DMS79 (cell line): Measurements from ENCODE around the gene ZCCHC18.

Experiments used
- DNase-seq: peaks from one replicate; lab custom pipeline; 2025; lab: John Stamatoyannopoulos, UW

Gene ZCCHC18

DNA sequence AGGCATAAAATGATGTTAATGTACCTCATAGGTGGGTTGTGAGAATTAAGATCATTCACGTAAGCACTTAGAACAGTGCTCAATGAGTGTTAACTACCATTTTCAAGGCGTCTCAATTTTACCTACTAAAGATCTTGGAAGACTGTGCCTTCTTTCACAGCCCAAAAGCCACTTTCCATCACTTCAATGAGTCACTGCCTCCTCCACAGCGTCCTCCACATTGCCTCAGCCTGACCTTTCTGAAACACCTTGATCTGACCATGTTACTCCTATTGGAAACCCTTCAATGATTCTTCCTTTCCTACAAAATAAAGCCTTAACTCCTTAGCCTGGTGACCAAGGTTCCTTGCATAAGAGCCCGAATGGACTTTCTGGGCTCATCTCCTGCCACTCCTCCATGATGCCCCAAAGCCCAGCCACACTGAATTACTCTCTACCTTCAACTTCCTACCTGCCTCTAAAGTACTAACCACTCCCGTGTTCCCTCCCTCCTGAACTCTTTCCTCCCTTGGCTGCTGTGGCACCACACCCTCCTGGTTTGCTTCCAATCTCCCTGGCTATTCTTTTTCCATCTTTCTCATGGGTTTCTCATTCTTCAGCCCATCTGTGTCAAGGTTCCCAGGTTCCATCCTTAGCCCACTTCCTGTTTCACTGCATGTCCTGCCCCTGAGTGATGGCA lies 22.4 kb downstream of the ZCCHC18 start:
- no peak for DNase-seq

DNA sequence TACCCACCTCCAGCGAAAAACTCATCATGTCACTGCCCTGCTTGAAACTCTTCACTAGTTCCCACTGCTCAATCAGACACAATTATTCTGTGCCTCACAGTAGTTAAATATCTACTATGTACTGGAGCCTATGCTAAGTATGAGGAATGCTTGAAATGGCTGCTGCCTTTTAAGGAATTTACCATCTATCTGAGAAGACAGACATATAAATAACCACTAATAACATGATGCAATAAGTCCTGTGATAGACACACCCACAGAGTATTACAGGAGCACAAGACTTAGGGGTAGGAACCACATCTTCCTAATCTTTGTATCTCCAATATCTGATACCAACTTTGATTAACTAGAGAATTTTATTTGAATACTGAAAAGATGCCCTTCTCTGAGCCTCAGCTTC lies 23.4 kb downstream of the ZCCHC18 start:
- no peak for DNase-seq

DNA sequence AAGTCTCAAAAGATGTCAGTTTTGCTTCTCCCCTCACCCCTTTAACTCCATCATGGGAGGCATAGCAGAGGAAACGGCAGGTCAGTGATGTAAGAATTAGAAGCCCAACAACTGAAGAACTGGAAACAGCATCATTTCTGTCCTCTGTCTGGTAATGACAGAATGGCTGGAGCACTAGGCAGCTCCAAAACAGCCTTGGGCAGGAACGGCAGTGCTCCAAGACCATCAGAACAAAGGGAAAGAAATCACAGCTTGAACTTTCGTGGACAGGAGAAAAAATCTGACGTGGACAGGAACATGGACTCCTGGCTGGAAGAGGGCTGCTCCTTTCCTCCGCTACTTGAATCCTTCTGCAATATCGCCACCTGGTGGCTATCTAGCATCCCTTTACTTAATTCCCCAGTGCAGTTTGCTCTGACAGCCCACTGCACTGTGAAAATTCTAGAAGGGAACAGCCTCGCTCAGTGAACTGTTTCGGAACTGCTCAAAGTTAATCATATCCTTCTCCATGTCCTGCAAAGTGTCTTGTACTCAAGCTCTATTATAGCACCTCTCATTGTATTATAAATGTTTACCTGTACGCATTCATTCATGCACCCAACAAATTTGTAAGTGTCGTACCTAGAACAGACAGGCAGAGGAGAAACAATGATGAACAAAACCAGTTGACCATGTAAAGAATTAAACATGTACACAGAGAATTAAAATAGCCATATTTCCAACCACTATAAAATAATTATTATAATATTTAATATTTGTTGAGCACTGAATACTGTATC lies 24.1 kb downstream of the ZCCHC18 start:
- DNase-seq = peak; percentile 43

DNA sequence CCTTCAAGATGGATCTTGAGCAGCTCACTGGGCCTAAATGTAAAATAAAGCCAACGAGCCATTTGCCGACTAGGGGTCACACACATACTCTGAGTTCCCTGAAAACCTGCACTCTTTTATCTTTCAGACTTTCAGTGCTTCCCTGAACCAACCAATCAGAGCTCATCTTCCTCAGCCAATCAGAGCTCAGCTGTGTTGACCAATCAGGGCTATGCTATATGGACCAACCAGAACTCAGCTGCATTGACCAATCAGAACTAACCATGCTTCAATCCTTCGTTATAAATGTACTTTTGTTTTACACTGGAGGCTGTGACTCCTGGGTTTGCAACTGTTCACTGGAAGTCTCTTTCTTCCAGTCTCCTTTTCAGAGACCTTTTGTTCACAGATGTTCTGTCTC lies 25.2 kb downstream of the ZCCHC18 start:
- DNase-seq = no peak

DNA sequence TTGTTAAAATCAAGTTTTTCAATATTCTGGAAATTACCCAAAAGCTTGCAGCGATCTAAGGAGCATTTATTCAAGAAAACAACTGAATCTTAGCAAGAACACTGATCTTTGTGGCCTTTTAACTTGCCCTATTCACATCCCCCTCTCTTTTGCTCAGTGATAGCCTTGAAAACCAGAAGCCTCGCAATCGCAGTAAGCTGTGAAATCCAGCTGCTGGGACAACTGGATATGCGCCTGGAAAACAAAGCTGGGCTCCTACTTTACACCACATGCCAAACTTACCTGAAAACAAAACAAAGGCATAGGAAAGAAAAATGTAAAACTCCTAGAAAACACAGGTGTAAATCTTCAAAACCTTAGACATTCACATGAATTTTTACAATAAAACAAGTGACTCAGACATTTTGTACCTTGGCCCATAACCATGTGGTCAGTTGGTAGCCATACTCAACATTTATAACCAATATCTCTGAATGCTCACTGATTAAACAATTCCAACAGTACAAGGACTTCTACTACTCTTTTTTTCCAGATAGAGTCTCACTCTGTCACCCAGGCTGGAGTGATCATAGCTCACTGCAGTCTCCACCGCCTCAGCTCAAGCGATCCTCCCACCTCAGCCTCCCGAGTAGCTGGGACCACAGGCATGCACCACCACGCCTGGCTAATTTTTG lies 28.9 kb downstream of the ZCCHC18 start:
- no peak for DNase-seq

DNA sequence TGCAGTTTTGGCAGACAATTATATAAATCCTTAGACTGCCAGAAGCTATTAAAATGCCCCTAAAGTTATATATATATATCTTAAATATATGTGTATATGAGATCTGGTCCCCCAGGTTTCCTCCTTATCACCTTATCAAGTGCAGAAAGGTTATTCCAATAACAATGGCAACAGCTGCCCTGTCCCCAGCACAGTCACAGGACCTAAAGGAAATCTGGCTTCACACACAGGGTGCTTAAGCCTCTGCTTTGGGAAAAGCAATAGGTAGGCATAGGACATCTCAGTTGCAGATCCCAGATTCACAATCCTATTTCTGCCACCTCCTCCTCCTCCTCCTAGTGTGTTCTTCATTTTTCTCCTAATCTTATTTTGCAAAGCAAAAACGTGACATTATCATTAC lies 38.7 kb downstream of the ZCCHC18 start:
- DNase-seq = no peak

DNA sequence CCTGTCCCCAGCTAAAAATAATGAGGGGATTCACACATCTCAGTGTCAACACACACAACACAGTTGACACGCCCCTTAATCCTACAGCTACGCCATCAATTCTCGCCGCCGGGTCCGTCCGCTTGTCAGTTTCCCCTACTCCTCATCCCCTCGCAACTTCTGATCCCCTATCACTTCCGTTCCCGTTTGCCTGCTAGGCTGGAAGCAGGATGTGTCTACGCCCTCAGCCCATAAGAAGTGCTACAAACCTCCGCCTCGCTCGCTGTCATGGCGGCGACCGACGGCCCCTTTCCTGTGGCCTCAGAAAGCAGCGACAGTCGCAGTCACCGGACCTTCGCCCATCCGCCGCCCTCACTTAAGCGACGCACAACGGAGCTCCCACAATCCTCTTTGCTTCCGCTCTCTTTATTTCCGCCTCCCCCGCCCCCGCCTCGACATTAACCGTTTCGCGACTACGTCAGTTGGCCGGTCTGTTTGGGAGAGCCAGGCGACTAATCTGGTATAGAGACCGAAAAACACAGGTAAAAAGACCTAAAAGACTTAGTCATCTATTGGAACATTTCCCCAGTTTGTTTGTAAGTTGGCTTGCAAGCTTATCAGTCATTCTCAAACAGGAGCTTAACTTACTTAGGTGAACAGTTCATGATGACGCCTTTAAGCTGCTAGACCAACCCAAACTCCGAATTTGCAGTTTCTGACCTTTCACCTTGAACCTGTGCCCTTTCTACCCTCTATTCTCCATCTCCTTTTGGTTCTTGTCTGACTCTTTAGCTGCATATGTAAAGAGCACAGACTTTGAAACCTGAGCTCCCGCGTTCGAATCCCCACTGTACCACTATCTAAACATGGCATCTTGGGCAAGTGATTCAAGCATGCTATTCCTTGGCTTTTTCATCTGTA lies 44.6 kb downstream of the ZCCHC18 start, which contains the start of gene SLC25A53:
SLC25A53 (minus strand) TSS at position 380 of the 900 bp plus-strand sequence. CDS start 51,752 bp downstream, outside the sequence.
- DNase-seq = peak; percentile 84
